Astrocyte of the cerebellum (primary cell): ENCODE measurements around the gene ERICH6B.

Source experiments
- DNase-seq: peaks from one replicate; pipeline ENCODE4 v3.0.0-alpha.2; 2011; ENCODE audit warnings: low read depth
- H3K4me3 ChIP-seq: 2 replicates; pipeline ENCODE4 v1.5.1; 2011; ENCODE audit warnings: mild to moderate bottlenecking, low read depth, low read length, moderate library complexity
- CTCF ChIP-seq: IDR thresholded peaks from 2 replicates; pipeline ENCODE4 v1.5.1; 2012; ENCODE audit warnings: low read length, low read depth, moderate library complexity, mild to moderate bottlenecking; ENCODE audit errors: missing control alignments
- in situ Hi-C: cut with HindIII; loops from 2 replicates; pipeline ENCODE4 v1.10.0; 2017; ENCODE audit warnings: low sequenced_read_pairs

ERICH6B gene

GRCh38 chr13:45598597-45598996 lies 16.9 kb downstream of the ERICH6B start:
- no peak for DNase-seq
- in situ Hi-C loops, result no loop called here
- TF ChIP-seq CTCF, result no peak
- H3K4me3 ChIP-seq, result no peak overlapping the region

GRCh38 chr13:45596800-45597475 lies 18.6 kb downstream of the ERICH6B start:
- in situ Hi-C loops, result no loop called here
- no peak for TF ChIP-seq CTCF
- H3K4me3 ChIP-seq, result no peak overlapping the region
- no peak for DNase-seq

- in situ Hi-C loops, result no loop called here
- TF ChIP-seq CTCF, result no peak
- no peak for DNase-seq
- no peak overlapping the region for H3K4me3 ChIP-seq
Observed at GRCh38 chr13:45595965-45596364, 19.6 kb downstream of the ERICH6B start.

- no peak for DNase-seq
- in situ Hi-C loops, result no loop called here
- no peak for TF ChIP-seq CTCF
- no peak overlapping the region for H3K4me3 ChIP-seq
Observed at GRCh38 chr13:45594764-45595163, 20.8 kb downstream of the ERICH6B start.

GRCh38 chr13:45594227-45594626 lies 21.3 kb downstream of the ERICH6B start:
- no peak for TF ChIP-seq CTCF
- no peak for DNase-seq
- in situ Hi-C loops, result no loop called here
- H3K4me3 ChIP-seq, result no peak overlapping the region

GRCh38 chr13:45592758-45593157 lies 22.8 kb downstream of the ERICH6B start:
- DNase-seq, result no peak
- in situ Hi-C loops, result no loop called here
- no peak overlapping the region for H3K4me3 ChIP-seq
- TF ChIP-seq CTCF, result no peak
